Measurements from ENCODE around the gene GOLGA8R.
"Not testable (repeated sequence)": the region's sequence is repeated elsewhere in the genome, so short reads cannot be mapped to it uniquely, and the experiment has no call there.

GOLGA8R gene

GRCh38 chr15:30386318-30386887, 27.7 kb downstream of the GOLGA8R start:
- not testable (repeated sequence) for H3K27me3 ChIP-seq (ENCODE audit: control insufficient read depth, insufficient read depth, low read length); H3K4me3 ChIP-seq (ENCODE audit: low read length); H3K9ac ChIP-seq (ENCODE audit: low read length); H3K36me3 ChIP-seq (ENCODE audit: control insufficient read depth, low read depth, low read length); H3K27ac ChIP-seq (ENCODE audit: low read length); H3K9me3 ChIP-seq (ENCODE audit: control insufficient read depth, low read depth, low read length); H3K4me1 ChIP-seq (ENCODE audit: control insufficient read depth, low read depth, low read length)

GRCh38 chr15:30377082-30377413, 37.0 kb downstream of the GOLGA8R start:
- H3K27me3 ChIP-seq (ENCODE audit: control insufficient read depth, insufficient read depth, low read length); H3K9ac ChIP-seq (ENCODE audit: low read length); H3K4me1 ChIP-seq (ENCODE audit: control insufficient read depth, low read depth, low read length); H3K4me3 ChIP-seq (ENCODE audit: low read length); H3K27ac ChIP-seq (ENCODE audit: low read length); H3K36me3 ChIP-seq (ENCODE audit: control insufficient read depth, low read depth, low read length); H3K9me3 ChIP-seq (ENCODE audit: control insufficient read depth, low read depth, low read length): not testable (repeated sequence)

DNA sequence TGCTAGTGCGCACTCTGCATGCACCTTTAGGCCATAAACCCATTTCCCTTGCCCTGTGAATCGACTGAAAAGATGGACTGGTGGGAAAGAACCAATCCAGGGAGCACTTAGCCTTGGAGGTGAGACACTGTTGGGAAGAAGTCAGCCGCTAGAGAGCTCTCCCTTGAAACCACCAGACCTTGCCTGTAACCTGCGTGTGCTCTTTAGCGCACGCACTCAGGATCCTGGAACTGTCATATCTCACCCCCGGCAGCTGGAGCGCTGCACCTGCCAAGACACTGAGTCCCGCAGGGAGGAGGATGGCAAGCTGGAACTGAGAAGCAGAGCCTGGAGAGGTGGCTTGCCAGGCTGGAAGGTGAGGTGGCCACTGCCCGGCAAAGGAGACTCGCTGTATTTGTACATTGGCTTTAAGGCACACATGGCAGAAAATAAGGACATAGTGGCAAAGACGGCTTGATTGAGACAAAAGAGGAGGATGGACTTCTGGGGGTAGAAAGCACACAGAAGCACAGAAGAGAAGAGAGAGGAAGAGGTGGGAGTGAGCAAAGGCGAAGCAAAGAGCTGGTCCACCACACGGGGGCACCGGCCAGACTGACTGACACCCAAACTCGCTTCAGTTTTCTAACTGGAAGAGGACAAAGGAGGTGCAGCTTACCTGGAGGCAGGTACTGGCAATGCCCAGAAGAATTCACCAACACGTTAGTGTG, 37.5 kb downstream of the GOLGA8R start:
- H3K9me3 ChIP-seq (ENCODE audit: control insufficient read depth, low read depth, low read length); H3K27me3 ChIP-seq (ENCODE audit: control insufficient read depth, insufficient read depth, low read length); H3K4me1 ChIP-seq (ENCODE audit: control insufficient read depth, low read depth, low read length); H3K27ac ChIP-seq (ENCODE audit: low read length); H3K9ac ChIP-seq (ENCODE audit: low read length); H3K4me3 ChIP-seq (ENCODE audit: low read length); H3K36me3 ChIP-seq (ENCODE audit: control insufficient read depth, low read depth, low read length): not testable (repeated sequence)

DNA sequence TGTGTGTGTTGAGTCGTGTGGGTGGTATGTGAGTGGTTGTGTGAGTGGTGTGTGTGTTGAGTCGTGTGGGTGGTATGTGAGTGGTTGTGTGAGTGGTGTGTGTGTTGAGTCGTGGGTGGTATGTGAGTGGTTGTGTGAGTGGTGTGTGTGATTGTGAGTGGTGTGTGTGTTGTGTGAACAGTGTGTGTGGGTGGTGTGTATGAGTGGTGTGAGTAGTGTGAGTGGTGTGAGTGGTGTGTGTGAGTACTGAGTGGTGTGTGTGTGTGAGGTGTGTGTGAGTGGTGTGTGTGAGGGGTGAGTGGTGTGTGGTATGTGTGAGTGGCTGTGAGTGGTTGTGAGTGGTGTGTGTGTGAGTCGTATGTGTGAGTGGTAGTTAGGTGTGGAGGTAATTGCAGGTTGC, 38.2 kb downstream of the GOLGA8R start:
- H3K4me1 ChIP-seq (ENCODE audit: control insufficient read depth, low read depth, low read length); H3K27me3 ChIP-seq (ENCODE audit: control insufficient read depth, insufficient read depth, low read length); H3K4me3 ChIP-seq (ENCODE audit: low read length); H3K9ac ChIP-seq (ENCODE audit: low read length); H3K36me3 ChIP-seq (ENCODE audit: control insufficient read depth, low read depth, low read length); H3K27ac ChIP-seq (ENCODE audit: low read length); H3K9me3 ChIP-seq (ENCODE audit: control insufficient read depth, low read depth, low read length): not testable (repeated sequence)

DNA sequence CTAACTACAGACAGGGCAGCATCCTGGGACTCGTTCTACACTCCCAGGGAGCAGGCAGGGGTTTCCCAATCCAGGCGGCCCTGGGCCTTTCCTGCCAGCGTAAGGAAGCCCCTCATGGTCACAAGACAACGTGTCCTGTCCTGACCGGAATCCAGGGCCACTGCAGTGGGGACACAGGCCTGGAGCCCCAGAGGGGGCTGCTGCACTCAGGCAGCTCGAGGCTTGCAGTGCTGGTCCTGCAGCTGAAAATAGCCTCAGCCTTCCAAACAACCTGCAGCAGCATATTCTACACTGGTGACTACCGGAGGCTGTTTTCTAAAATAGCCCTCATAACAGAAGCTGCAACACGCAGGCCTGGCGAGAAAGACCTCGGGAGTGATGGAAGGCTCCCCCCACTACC, 39.2 kb downstream of the GOLGA8R start:
- H3K27me3 ChIP-seq (ENCODE audit: control insufficient read depth, insufficient read depth, low read length); H3K9ac ChIP-seq (ENCODE audit: low read length); H3K4me3 ChIP-seq (ENCODE audit: low read length); H3K36me3 ChIP-seq (ENCODE audit: control insufficient read depth, low read depth, low read length); H3K4me1 ChIP-seq (ENCODE audit: control insufficient read depth, low read depth, low read length); H3K27ac ChIP-seq (ENCODE audit: low read length); H3K9me3 ChIP-seq (ENCODE audit: control insufficient read depth, low read depth, low read length): not testable (repeated sequence)

DNA sequence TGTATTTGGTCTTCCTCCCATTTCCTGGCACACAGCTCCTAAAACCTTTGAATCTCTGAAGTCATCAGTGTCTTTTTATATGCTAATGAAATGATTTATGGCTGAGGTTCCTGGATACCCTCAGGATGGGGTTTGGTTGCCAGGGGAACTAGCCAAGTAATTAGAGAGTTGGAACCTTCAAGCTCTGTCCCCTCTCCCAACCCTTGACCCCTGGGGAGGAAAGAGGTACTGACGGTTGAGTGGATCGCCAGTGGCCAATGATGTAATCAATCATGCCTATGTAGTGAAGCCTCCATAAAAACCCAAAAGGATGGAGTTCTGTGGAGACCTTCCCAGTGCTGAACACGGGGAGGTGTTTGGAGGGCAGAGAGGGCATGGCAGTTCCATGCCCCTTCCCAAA, 45.8 kb downstream of the GOLGA8R start:
- not testable (repeated sequence) for H3K27ac ChIP-seq (ENCODE audit: low read length); H3K36me3 ChIP-seq (ENCODE audit: control insufficient read depth, low read depth, low read length); H3K4me3 ChIP-seq (ENCODE audit: low read length); H3K9me3 ChIP-seq (ENCODE audit: control insufficient read depth, low read depth, low read length); H3K9ac ChIP-seq (ENCODE audit: low read length); H3K4me1 ChIP-seq (ENCODE audit: control insufficient read depth, low read depth, low read length); H3K27me3 ChIP-seq (ENCODE audit: control insufficient read depth, insufficient read depth, low read length)

- H3K4me1 ChIP-seq (ENCODE audit: control insufficient read depth, low read depth, low read length); H3K4me3 ChIP-seq (ENCODE audit: low read length); H3K27ac ChIP-seq (ENCODE audit: low read length); H3K9ac ChIP-seq (ENCODE audit: low read length); H3K36me3 ChIP-seq (ENCODE audit: control insufficient read depth, low read depth, low read length); H3K9me3 ChIP-seq (ENCODE audit: control insufficient read depth, low read depth, low read length); H3K27me3 ChIP-seq (ENCODE audit: control insufficient read depth, insufficient read depth, low read length): not testable (repeated sequence)
These were observed 46.8 kb downstream of the GOLGA8R start for GRCh38 chr15:30367246-30367645.

GRCh38 chr15:30361404-30361803, 52.7 kb downstream of the GOLGA8R start:
- H3K27ac ChIP-seq (ENCODE audit: low read length); H3K27me3 ChIP-seq (ENCODE audit: control insufficient read depth, insufficient read depth, low read length); H3K9ac ChIP-seq (ENCODE audit: low read length); H3K4me1 ChIP-seq (ENCODE audit: control insufficient read depth, low read depth, low read length); H3K36me3 ChIP-seq (ENCODE audit: control insufficient read depth, low read depth, low read length); H3K9me3 ChIP-seq (ENCODE audit: control insufficient read depth, low read depth, low read length); H3K4me3 ChIP-seq (ENCODE audit: low read length): not testable (repeated sequence)

DNA sequence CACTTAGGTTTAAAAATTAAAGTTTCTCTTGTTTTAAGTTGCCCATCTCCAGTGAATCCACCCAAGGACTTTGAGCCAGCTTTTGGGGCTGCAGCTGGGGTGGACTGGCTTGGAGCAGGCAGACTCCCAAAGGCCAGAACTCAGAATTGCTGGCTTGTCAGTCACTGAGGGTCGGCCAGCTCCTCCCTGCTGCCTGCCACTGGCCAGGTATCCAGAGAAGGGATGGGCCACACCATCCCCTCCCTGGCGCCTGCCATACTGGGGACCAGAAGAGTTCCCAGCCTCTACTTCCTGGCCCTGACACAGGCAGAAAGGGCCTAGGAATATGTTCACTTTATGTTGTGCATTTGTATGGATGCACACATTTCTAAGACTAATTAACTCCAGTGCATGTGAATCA, 53.1 kb downstream of the GOLGA8R start:
- not testable (repeated sequence) for H3K9me3 ChIP-seq (ENCODE audit: control insufficient read depth, low read depth, low read length); H3K27ac ChIP-seq (ENCODE audit: low read length); H3K36me3 ChIP-seq (ENCODE audit: control insufficient read depth, low read depth, low read length); H3K4me3 ChIP-seq (ENCODE audit: low read length); H3K27me3 ChIP-seq (ENCODE audit: control insufficient read depth, insufficient read depth, low read length); H3K4me1 ChIP-seq (ENCODE audit: control insufficient read depth, low read depth, low read length); H3K9ac ChIP-seq (ENCODE audit: low read length)

DNA sequence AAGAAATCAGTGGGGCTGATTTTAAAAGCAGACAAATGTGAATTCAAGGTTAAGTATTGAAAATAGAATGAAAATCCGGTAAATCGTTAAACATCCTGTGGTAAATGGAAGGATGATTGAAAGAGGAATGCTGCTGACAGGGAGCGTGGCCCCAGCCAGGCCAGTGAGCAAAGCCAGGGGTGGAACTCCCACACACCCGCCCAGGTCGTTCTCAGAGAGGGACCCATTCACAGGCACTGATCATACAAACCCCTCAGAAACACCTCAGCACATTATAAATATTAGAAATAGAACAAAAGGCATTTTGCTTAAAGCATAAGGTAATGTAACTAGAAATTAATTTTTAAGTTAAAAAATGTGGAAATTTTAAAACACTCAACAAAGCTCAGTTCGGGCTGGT, 59.0 kb downstream of the GOLGA8R start:
- not testable (repeated sequence) for H3K27ac ChIP-seq (ENCODE audit: low read length); H3K9ac ChIP-seq (ENCODE audit: low read length); H3K27me3 ChIP-seq (ENCODE audit: control insufficient read depth, insufficient read depth, low read length); H3K4me1 ChIP-seq (ENCODE audit: control insufficient read depth, low read depth, low read length); H3K4me3 ChIP-seq (ENCODE audit: low read length); H3K9me3 ChIP-seq (ENCODE audit: control insufficient read depth, low read depth, low read length); H3K36me3 ChIP-seq (ENCODE audit: control insufficient read depth, low read depth, low read length)
